Effector memory CD4-positive, alpha-beta T cell (primary cell): ENCODE results near the gene KLHL22.
"Not testable (repeated sequence)": the region's sequence is repeated elsewhere in the genome, so short reads cannot be mapped to it uniquely, and the experiment has no call there.

Source experiments
- DNase-seq, 3 donors: peaks; one replicate each; pipeline ENCODE4 v3.0.0-alpha.2; 2020
- H3K27ac ChIP-seq: 2 replicates; pipeline ENCODE4 v1.7.0; 2013; ENCODE audit warnings: mild to moderate bottlenecking, low read length, moderate library complexity; ENCODE audit not compliant: insufficient read depth, poor library complexity, severe bottlenecking
- H3K27me3 ChIP-seq: replicated peaks from 2 replicates; pipeline ENCODE4 v1.7.0; 2013; ENCODE audit warnings: mild to moderate bottlenecking, low read length; ENCODE audit not compliant: insufficient read depth, control insufficient read depth, poor library complexity, severe bottlenecking
- H3K36me3 ChIP-seq: 2 replicates; pipeline ENCODE4 v1.7.0; 2013; ENCODE audit warnings: mild to moderate bottlenecking, low read length, moderate library complexity; ENCODE audit not compliant: control insufficient read depth, insufficient read depth
- H3K4me1 ChIP-seq: 2 replicates; pipeline ENCODE4 v1.7.0; 2013; ENCODE audit warnings: low read length, mild to moderate bottlenecking; ENCODE audit not compliant: control insufficient read depth, insufficient read depth, poor library complexity, severe bottlenecking
- H3K4me3 ChIP-seq: 2 replicates; pipeline ENCODE4 v1.7.0; 2013; ENCODE audit warnings: low read length, low read depth, mild to moderate bottlenecking; ENCODE audit not compliant: insufficient read depth, poor library complexity, severe bottlenecking
- H3K9me3 ChIP-seq: 2 replicates; pipeline ENCODE4 v1.7.0; 2013; ENCODE audit warnings: mild to moderate bottlenecking, low read length, moderate library complexity; ENCODE audit not compliant: control insufficient read depth

Gene KLHL22

GRCh38 chr22:20409385-20409784 is 86.2 kb downstream of the KLHL22 start:
- DNase-seq, H3K9me3 ChIP-seq, H3K4me1 ChIP-seq, H3K27me3 ChIP-seq, H3K4me3 ChIP-seq, H3K27ac ChIP-seq: not testable (repeated sequence)
- H3K36me3 ChIP-seq: peaks cover 21% of the 10 kb centered on the region

DNA sequence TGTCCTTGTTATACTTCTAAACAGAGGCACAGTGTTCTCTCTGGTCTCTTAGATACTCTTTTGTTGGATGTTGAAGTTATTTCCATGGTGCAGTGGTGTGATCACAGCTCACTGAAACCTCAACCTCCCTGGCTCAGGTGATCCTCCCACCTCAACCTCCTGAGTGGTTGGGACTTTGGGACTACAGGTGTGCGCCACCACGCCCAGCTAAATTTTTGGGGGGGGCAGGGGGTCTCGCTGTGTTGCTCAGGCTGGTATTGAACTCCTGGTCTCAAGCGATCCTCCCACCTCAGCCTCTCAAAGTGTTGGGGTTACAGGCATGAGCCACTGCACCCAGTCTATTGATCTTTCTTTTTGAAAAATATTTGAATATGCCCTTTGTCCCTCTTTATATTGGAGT is 86.7 kb downstream of the KLHL22 start:
- DNase-seq: no peak
- H3K9me3 ChIP-seq: no peaks in the 10 kb centered on the region
- no peak overlapping the region for H3K4me3 ChIP-seq
- no peaks in the 10 kb centered on the region for H3K27me3 ChIP-seq
- H3K27ac ChIP-seq: no peak overlapping the region
- no peaks in the 10 kb centered on the region for H3K4me1 ChIP-seq
- peaks cover 21% of the 10 kb centered on the region for H3K36me3 ChIP-seq

DNA sequence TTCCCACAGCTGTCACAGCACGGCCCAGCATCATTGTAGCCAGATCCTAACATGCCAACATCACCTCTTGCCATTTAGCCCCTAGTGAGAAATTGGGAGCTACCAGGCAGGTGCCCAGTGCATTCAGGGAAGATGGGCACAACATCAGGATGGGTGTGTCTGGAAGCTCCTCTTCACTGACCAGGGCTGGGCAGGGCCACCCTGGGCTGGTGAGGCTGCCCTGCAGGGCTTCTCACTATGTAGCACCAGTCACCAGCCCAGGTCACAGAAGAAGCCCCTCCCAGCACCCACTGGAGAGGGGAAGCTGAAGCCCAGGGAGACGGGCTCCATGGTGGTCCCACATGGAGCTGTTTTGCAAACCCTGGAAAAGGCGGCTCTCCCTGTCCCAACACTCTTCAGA is 87.8 kb downstream of the KLHL22 start:
- no peaks in the 10 kb centered on the region for H3K27me3 ChIP-seq
- H3K36me3 ChIP-seq: peaks cover 21% of the 10 kb centered on the region
- no peak for DNase-seq
- no peaks in the 10 kb centered on the region for H3K4me1 ChIP-seq
- H3K4me3 ChIP-seq: no peak overlapping the region
- H3K27ac ChIP-seq: no peak overlapping the region
- H3K9me3 ChIP-seq: no peaks in the 10 kb centered on the region

- no peaks in the 10 kb centered on the region for H3K4me1 ChIP-seq
Measured at GRCh38 chr22:20406686-20407408, 88.7 kb downstream of the KLHL22 start.

GRCh38 chr22:20405931-20406685 is 89.5 kb downstream of the KLHL22 start:
- no peak overlapping the region for H3K27ac ChIP-seq
- no peaks in the 10 kb centered on the region for H3K27me3 ChIP-seq
- DNase-seq: no peak
- H3K36me3 ChIP-seq: peaks cover 23% of the 10 kb centered on the region
- H3K9me3 ChIP-seq: no peaks in the 10 kb centered on the region
- no peaks in the 10 kb centered on the region for H3K4me1 ChIP-seq
- H3K4me3 ChIP-seq: no peak overlapping the region

More at GRCh38 chr22:20406686-20407408, 88.7 kb downstream of the KLHL22 start:
- Histone ChIP-seq H3K9me3 (no peaks in the 10 kb centered on the region), H3K27ac (no peak overlapping the region), H3K27me3 (no peaks in the 10 kb centered on the region), H3K4me3 (no peak overlapping the region), H3K36me3 (peaks cover 21% of the 10 kb centered on the region)
- no peak for DNase-seq

DNA sequence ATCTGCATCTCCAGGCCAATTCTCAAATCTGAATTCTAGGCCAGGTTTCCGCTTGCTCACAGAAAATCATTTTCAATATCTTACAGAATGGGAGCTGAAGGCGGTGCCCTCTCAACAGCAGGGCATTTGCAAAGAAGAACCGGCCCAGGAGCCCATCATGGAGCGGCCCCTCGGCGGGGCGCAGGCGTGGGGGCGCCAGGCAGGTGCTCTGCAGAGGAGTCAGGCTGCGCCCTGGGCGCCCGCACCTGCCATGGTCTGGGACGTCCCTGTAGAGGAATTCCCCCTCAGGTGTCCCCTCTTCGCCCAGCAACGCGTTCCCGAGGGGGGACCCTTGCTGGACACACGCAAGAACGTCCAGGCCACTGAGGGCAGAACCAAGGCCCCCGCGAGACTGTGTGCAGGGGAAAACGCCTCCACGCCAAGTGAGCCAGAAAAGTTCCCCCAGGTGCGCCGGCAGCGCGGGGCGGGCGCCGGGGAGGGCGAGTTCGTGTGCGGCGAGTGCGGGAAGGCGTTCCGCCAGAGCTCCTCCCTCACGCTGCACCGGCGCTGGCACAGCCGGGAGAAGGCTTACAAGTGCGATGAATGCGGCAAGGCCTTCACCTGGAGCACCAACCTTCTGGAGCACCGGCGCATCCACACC is 90.2 kb downstream of the KLHL22 start:
- Histone ChIP-seq H3K4me3 (no peak overlapping the region), H3K9me3 (no peaks in the 10 kb centered on the region), H3K27me3 (no peaks in the 10 kb centered on the region), H3K4me1 (no peaks in the 10 kb centered on the region), H3K36me3 (peaks cover 25% of the 10 kb centered on the region), H3K27ac (no peak overlapping the region)
- no peak for DNase-seq

- no peaks in the 10 kb centered on the region for H3K27me3 ChIP-seq
- no peaks in the 10 kb centered on the region for H3K4me1 ChIP-seq
- H3K36me3 ChIP-seq: peaks cover 25% of the 10 kb centered on the region
- no peak for DNase-seq
- no peak overlapping the region for H3K27ac ChIP-seq
- no peaks in the 10 kb centered on the region for H3K9me3 ChIP-seq
- H3K4me3 ChIP-seq: no peak overlapping the region
Measured at GRCh38 chr22:20404881-20405280, 90.7 kb downstream of the KLHL22 start.

DNA sequence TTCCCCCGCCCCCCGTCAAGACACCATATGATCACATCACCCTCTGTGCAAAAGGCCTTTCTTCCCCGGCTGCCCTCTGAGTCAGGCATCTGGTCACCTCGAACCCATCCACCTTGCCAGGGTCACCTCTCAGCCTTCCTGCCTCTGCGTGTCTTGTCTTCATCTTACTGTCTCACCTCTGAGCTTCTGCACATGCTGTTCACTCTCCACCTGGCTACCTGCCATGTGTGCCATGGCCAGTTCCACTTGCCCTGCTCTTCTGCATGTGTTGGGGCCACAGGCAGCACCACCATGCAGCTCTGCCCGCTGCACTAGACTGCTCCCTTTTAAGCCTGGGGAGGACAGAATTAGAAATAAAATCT is 91.8 kb downstream of the KLHL22 start:
- DNase-seq: no peak
- H3K27me3 ChIP-seq: no peaks in the 10 kb centered on the region
- H3K36me3 ChIP-seq: peaks cover 25% of the 10 kb centered on the region
- no peaks in the 10 kb centered on the region for H3K4me1 ChIP-seq
- no peak overlapping the region for H3K4me3 ChIP-seq
- no peak overlapping the region for H3K27ac ChIP-seq
- H3K9me3 ChIP-seq: no peaks in the 10 kb centered on the region

DNA sequence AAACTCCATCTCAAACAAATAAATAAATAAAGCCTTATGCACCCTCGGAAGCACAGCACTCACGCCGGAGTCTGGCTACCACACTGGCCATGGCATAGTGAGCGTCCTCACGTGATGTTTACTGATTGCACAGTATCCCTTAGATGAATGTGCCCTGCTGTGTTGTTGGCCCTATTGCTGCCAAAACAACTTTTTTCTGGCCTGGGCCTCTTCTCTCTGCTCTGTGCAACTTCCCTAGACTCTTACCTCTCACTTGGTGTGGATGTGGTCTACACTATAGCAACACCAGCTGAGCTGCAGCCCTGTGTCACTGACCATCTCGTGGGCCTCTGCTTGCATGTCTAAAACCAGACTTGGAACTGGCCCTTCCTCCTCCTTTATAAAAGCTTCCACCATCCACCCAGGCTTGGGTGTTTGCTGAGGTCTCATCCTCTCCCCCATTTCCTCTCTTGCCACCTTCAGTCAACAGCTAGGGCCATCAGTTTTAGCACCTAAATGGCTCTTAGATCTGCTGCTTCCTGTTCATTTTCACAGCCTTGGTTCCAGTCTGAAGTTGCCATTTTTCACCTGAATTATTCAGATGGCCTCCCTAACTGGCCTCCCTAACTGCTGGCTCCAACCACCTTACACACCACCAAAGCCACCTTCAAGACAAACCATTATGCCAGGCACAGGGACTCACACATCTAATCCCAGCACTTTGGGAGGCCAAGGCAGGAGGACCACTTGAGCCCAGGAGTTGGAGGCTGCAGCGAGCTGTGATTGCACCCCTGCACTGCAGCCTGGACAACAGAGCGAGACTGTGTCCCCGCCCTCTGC is 92.4 kb downstream of the KLHL22 start:
- Histone ChIP-seq H3K4me3 (no peak overlapping the region), H3K27ac (no peak overlapping the region), H3K4me1 (no peaks in the 10 kb centered on the region), H3K9me3 (no peaks in the 10 kb centered on the region), H3K36me3 (peaks cover 25% of the 10 kb centered on the region), H3K27me3 (no peaks in the 10 kb centered on the region)
- DNase-seq: no peak
